ENCODE results near the gene OLFM3.
A peak's percentile ranks its signal among the peaks of the same experiment; 100 is the strongest.

The OLFM3 gene

GRCh38 chr1:101953623-101954022 is 43.1 kb downstream of the OLFM3 start:
- H3K27ac ChIP-seq = no peak overlapping the region
- TF ChIP-seq ZFX (IDR thresholded peaks at IDR 0.05; ENCODE audit: borderline replicate concordance) = no peak
- TF ChIP-seq CTCF (IDR thresholded peaks at IDR 0.05) = no peak

GRCh38 chr1:101945884-101946283 is 50.8 kb downstream of the OLFM3 start:
- H3K27ac ChIP-seq = no peak overlapping the region
- no peak for TF ChIP-seq CTCF (IDR thresholded peaks at IDR 0.05)
- TF ChIP-seq ZFX (IDR thresholded peaks at IDR 0.05; ENCODE audit: borderline replicate concordance) = no peak

- TF ChIP-seq CTCF (IDR thresholded peaks at IDR 0.05) (no peak), ZFX (IDR thresholded peaks at IDR 0.05; ENCODE audit: borderline replicate concordance) (no peak)
- H3K27ac ChIP-seq = no peak overlapping the region
Measured at GRCh38 chr1:101943237-101943636, 53.5 kb downstream of the OLFM3 start.

- H3K27ac ChIP-seq = no peak overlapping the region
- TF ChIP-seq ZFX (IDR thresholded peaks at IDR 0.05; ENCODE audit: borderline replicate concordance) (no peak), CTCF (IDR thresholded peaks at IDR 0.05) (no peak)
Measured at GRCh38 chr1:101942516-101943193, 54.1 kb downstream of the OLFM3 start.

GRCh38 chr1:101938681-101939080 is 58.0 kb downstream of the OLFM3 start:
- TF ChIP-seq ZFX (IDR thresholded peaks at IDR 0.05; ENCODE audit: borderline replicate concordance) (no peak), CTCF (IDR thresholded peaks at IDR 0.05) (0 out of 2 replicates have a peak, but pooled peaks have one; percentile 1)
- H3K27ac ChIP-seq = no peak overlapping the region

GRCh38 chr1:101929343-101929742 is 67.4 kb downstream of the OLFM3 start:
- no peak overlapping the region for H3K27ac ChIP-seq

More at GRCh38 chr1:101929343-101929742, 67.4 kb downstream of the OLFM3 start:
- TF ChIP-seq ZFX (IDR thresholded peaks at IDR 0.05; ENCODE audit: borderline replicate concordance) = no peak
- no peak for TF ChIP-seq CTCF (IDR thresholded peaks at IDR 0.05)

Measured in 22Rv1 (cell line).